IPS-NIHi7 (cell line): ENCODE measurements around the gene STAC3.

ENCODE experiments used
- DNase-seq: peaks from one replicate; pipeline ENCODE4 v3.0.0; 2012; ENCODE audit warnings: mixed read lengths; ENCODE audit errors: extremely low spot score

Gene STAC3

DNA sequence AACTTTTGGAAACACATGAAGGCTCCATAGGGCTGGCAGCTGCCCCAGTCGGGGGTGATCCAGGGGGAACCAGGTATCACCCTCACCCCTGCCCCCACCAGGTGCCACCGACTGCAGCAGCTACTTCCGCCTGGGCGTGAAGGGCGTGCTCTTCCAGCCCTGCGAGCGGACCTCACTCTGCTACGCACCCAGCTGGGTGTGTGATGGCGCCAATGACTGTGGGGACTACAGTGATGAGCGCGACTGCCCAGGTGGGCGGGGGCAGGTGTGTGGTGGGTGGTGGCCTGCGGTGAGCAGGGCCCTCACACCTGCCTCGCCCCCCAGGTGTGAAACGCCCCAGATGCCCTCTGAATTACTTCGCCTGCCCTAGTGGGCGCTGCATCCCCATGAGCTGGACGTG lies 56.7 kb downstream of the STAC3 start:
- no peak for DNase-seq

DNA sequence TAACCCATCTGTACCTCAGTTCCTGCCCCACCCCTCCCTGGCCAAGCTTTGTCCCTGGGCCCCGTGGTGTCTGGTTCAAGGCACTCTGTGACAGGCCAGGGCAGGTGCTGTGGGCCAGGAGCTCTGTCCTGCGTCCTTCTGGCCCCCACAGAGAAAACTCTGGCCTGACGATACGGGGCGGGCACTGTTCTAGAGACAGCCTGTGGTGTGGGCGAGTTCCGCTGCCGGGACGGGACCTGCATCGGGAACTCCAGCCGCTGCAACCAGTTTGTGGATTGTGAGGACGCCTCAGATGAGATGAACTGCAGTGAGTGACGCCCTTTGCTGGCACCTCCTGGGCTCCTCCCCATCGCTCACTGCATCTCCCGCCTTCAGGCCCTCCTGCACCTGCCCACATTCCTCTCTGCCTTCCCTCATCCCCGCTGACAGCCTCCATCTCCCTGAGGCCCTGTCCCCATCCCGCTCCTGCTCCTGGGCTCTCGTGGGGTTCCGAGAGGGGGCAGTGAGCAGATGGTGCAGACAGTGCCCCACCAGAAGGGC lies 57.2 kb downstream of the STAC3 start:
- DNase-seq, result no peak
